H1 (cell line): ENCODE measurements around the gene MRTFA.

Source experiments
- ATF3 ChIP-seq: IDR thresholded peaks from 2 replicates; pipeline ENCODE4 v1.6.1; 2011; ENCODE audit warnings: low read depth, mild to moderate bottlenecking, low read length; ENCODE audit not compliant: insufficient read depth
- BACH1 ChIP-seq: IDR thresholded peaks from 2 replicates; pipeline ENCODE4 v1.6.1; 2012; ENCODE audit warnings: low read length, improper control_type of control experiment
- CREB1 ChIP-seq: IDR thresholded peaks from 2 replicates; pipeline ENCODE4 v1.6.1; 2012; ENCODE audit warnings: inconsistent platforms
- CTCF ChIP-seq, 3 experiments: IDR thresholded peaks; 1 replicate in 2 of 3; 2 replicates in 1 of 3; pipeline versions ENCODE4 v1.5.1 to v1.6.1; 2011; ENCODE audit warnings: low read length in 3 of 3, mild to moderate bottlenecking in 3 of 3, inconsistent platforms in 2 of 3, low read depth in 1 of 3, moderate library complexity in 1 of 3; ENCODE audit not compliant: insufficient read depth in 1 of 3; ENCODE audit errors: control extremely low read depth in 1 of 3
- EZH2 ChIP-seq: fragments of 200-600 bp; sonication (generic); IDR thresholded peaks from 2 replicates; pipeline ENCODE4 v1.7.1; 2012; ENCODE audit warnings: low read depth, mild to moderate bottlenecking, moderate library complexity, low read length, inconsistent platforms; ENCODE audit not compliant: severe bottlenecking
- MAX ChIP-seq: IDR thresholded peaks from 2 replicates; pipeline ENCODE4 v1.6.1; 2012; ENCODE audit warnings: inconsistent platforms
- POLR2A ChIP-seq, 2 experiments: IDR thresholded peaks; 1 replicate in 1 of 2; 2 replicates in 1 of 2; pipeline ENCODE4 v1.6.1; 2011; ENCODE audit warnings: low read depth in 2 of 2, low read length in 2 of 2, mild to moderate bottlenecking in 2 of 2; ENCODE audit errors: control extremely low read depth in 1 of 2
- POLR2AphosphoS5 ChIP-seq: IDR thresholded peaks from 2 replicates; pipeline ENCODE4 v1.6.1; 2011; ENCODE audit warnings: low read depth, low read length
- RAD21 ChIP-seq, 2 experiments: IDR thresholded peaks in 1 of 2; conservative IDR thresholded peaks in 1 of 2; 2 replicates each; pipeline ENCODE4 v1.6.1; 2011; ENCODE audit warnings: low read depth in 2 of 2, low read length in 2 of 2, improper control_type of control experiment in 1 of 2, inconsistent platforms in 1 of 2, mild to moderate bottlenecking in 1 of 2, moderate library complexity in 1 of 2
- USF2 ChIP-seq: IDR thresholded peaks from 2 replicates; pipeline ENCODE4 v1.6.1; 2011; ENCODE audit warnings: low read length, improper control_type of control experiment

GRCh38 chr22:40463683-40464082, 172.8 kb downstream of the MRTFA start:
- TF ChIP-seq POLR2A (IDR thresholded peaks at IDR 0.05; ENCODE audit: control extremely low read depth in 1 of 2, low read depth in 2 of 2, low read length in 2 of 2) (no peak), CTCF (IDR thresholded peaks at IDR 0.05; ENCODE audit: control extremely low read depth in 1 of 3, insufficient read depth in 1 of 3, low read depth in 1 of 3, low read length in 3 of 3) (no peak), BACH1 (no peak), POLR2AphosphoS5 (no peak), CREB1 (no peak), USF2 (no peak), EZH2 (no peak), ATF3 (no peak), MAX (no peak), RAD21 (IDR thresholded peaks at IDR 0.05 in 1 of 2, conservative IDR thresholded peaks at IDR 0.05 in 1 of 2; ENCODE audit: low read depth in 2 of 2, low read length in 2 of 2) (no peak)
